ENCODE data around the gene CLK1. TPM values are rescaled to one million over a fixed set of nuclear protein-coding genes. Genes with fewer than 3 reads are reported as not detected.

The CLK1 gene
- total RNA-seq, 1 donor from 2014 or later: 106 TPM

DNA sequence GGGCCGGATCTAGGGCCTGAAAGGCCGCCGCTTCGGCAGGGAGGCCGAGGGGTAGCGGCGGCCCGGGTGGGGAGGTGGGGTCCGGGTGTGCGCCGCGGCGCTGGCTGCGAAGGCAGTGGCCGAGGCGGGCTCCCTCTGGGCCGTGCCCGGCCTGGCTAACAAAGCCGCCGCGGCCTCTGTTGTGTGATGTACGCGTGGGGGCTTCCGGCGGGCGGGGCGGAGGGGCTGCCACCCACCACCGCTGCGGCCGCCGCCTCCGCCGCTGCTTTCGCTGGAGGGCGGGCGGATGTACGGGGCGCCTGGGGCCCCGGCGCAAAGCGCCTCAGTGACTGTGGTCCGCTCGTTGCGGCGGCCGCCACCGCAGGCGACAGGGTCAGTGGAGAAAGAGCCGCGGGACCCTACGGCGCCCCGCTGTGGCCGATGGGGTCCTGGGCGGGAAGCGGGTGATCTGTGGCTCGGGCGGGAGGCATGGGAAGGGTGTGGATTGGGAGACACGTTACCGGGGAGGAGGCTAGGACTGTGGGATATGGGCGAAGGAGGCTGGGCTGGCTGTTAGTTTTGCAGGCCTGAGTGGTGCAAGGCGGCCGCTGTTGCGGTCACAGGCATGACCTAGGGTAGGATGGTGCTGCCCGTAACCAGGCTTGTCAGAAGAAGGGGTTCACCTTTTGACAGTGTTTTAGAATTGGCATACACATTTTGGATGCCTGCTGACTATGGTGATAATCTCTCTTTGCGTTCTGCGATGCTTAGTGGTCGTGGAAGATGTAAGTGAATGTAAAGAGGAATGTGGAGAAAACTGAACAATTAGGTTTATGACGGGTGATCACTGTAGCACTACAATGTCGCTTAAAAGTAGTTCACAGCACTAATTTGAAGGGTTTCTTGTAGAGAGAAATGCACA lies 52.1 kb downstream of the CLK1 start:
- DNase-seq (ENCODE audit: extremely low spot score, unreplicated experiment): peak; percentile 84
- H3K4me3 Mint-ChIP-seq: peak overlapping the region; percentile 98
- H3K27me3 Mint-ChIP-seq: no peaks in the 10 kb centered on the region
- H3K36me3 Mint-ChIP-seq: peaks cover 29% of the 10 kb centered on the region
- H3K4me1 Mint-ChIP-seq (ENCODE audit: unreplicated experiment): peaks cover 24% of the 10 kb centered on the region
- H3K27ac Mint-ChIP-seq: peak overlapping the region; percentile 99
- no peaks in the 10 kb centered on the region for H3K9me3 Mint-ChIP-seq
- TF ChIP-seq, protein P1, sequence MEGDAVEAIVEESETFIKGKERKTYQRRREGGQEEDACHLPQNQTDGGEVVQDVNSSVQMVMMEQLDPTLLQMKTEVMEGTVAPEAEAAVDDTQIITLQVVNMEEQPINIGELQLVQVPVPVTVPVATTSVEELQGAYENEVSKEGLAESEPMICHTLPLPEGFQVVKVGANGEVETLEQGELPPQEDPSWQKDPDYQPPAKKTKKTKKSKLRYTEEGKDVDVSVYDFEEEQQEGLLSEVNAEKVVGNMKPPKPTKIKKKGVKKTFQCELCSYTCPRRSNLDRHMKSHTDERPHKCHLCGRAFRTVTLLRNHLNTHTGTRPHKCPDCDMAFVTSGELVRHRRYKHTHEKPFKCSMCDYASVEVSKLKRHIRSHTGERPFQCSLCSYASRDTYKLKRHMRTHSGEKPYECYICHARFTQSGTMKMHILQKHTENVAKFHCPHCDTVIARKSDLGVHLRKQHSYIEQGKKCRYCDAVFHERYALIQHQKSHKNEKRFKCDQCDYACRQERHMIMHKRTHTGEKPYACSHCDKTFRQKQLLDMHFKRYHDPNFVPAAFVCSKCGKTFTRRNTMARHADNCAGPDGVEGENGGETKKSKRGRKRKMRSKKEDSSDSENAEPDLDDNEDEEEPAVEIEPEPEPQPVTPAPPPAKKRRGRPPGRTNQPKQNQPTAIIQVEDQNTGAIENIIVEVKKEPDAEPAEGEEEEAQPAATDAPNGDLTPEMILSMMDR (conservative IDR thresholded peaks at IDR 0.05): peak; percentile 58

- TF ChIP-seq, protein P1 (conservative IDR thresholded peaks at IDR 0.05): no peak
- DNase-seq (ENCODE audit: extremely low spot score, unreplicated experiment): peak; percentile 97
- H3K27ac Mint-ChIP-seq: peak within 1 kb of the TSS; percentile 99
- H3K4me3 Mint-ChIP-seq: peak within 1 kb of the TSS; percentile 98
- H3K27me3 Mint-ChIP-seq: no peaks in the 10 kb centered on the region
- H3K9me3 Mint-ChIP-seq: no peaks in the 10 kb centered on the region
- H3K4me1 Mint-ChIP-seq (ENCODE audit: unreplicated experiment): peaks cover 24% of the 10 kb centered on the region
- H3K36me3 Mint-ChIP-seq: peaks cover 25% of the 10 kb centered on the region
These were observed 52.9 kb downstream of the CLK1 start, which contains the start of gene BZW1 for GRCh38 chr2:200811333-200812121. Gene BZW1 (plus strand): TSS chr2:200811910. CDS start chr2:200813218, 1,308 bp downstream.

DNA sequence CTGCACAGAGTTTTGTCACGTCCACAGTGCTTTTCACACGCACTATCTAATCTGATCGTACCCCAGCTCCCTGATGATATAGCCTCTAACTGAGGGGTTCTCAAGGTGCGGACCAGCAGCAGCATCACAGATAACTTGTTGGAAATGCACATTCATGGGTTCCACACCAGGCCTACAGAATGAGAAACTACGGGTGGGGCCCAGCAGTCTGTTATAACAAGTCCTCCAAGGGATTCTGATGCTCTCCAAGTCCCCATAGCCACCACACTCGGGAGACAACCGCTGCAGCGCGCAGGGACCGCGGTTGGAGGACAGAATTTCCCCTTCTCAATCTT lies 53.5 kb downstream of the CLK1 start:
- H3K4me3 Mint-ChIP-seq: peak overlapping the region; percentile 98
- DNase-seq (ENCODE audit: extremely low spot score, unreplicated experiment): no peak
- no peaks in the 10 kb centered on the region for H3K27me3 Mint-ChIP-seq
- H3K36me3 Mint-ChIP-seq: peaks cover 22% of the 10 kb centered on the region
- H3K9me3 Mint-ChIP-seq: no peaks in the 10 kb centered on the region
- H3K27ac Mint-ChIP-seq: peak overlapping the region; percentile 99
- TF ChIP-seq, protein P1 (conservative IDR thresholded peaks at IDR 0.05): no peak
- H3K4me1 Mint-ChIP-seq (ENCODE audit: unreplicated experiment): peaks cover 24% of the 10 kb centered on the region

DNA sequence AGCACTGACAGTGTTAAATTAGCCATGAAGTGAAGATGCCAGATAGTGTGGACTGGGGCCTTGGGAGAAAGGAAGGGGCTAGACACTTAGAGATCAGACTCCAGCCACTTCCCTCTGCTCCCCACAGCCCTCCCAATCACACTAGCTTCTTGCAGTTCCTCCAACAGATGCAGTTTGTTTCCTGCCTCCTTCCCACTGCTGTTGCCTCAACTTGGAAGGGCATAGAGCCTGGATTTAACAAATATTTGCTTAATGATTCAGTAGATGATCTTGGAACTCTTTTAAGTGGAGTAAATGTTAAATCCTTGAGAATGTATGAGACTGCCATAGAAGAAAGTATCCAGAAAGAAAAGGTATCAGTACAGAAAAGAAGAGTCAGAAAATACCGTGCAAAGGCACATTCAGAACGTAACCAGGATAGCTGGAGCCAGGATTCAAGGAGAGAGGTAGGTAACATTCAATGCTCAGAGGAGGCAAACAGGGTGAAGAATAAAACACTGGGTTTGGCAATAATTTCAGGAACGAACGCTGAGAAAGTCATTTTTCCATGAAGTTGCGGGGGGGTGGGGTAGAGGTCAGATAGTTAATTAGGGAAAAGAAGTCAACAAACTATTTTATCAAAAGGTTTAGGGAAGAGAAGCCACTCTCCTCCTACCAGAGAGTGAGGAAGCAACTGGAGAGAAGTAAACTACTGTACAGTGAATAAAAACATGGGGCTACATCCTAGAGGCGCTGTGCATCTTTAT lies 54.0 kb downstream of the CLK1 start:
- H3K27me3 Mint-ChIP-seq: no peaks in the 10 kb centered on the region
- peak overlapping the region; percentile 98 for H3K4me3 Mint-ChIP-seq
- DNase-seq (ENCODE audit: extremely low spot score, unreplicated experiment): no peak
- peaks cover 17% of the 10 kb centered on the region for H3K36me3 Mint-ChIP-seq
- no peaks in the 10 kb centered on the region for H3K9me3 Mint-ChIP-seq
- peaks cover 24% of the 10 kb centered on the region for H3K4me1 Mint-ChIP-seq (ENCODE audit: unreplicated experiment)
- TF ChIP-seq, protein P1 (conservative IDR thresholded peaks at IDR 0.05): no peak
- peak overlapping the region; percentile 99 for H3K27ac Mint-ChIP-seq

DNA sequence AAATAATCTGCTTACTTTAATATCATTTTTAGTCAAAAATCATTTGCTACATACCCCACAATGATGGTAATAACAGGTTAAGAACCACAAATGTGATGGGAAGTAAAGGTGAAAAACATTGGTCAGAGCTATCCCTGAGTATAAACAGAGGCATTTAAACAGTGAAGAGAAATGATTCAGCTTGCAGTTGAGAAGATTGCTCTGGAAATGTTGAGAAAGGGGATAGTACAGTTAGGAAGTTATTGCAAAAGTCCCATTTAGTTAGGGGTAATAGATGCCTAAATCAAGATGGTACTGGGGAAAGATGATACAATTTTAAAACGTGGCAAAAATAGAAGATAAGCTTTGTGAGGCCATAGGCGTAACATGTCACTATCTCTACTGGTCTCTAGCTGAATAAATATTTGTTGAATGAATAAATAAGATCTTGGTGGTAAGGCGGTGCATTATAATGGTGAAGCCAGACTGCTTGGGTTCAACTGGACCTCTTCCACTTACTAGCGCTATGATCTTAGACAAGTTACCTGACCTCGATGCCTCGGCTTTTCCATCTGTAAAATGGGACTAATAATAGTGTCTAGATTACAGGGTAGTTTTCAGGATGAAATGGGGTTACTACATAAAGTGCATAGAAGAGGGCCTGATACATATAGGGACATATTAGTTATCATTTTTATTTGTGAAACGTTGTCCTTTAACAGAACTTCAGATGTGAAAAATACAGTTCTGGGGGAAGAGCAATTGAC lies 54.8 kb downstream of the CLK1 start:
- peak overlapping the region; percentile 99 for H3K27ac Mint-ChIP-seq
- H3K27me3 Mint-ChIP-seq: peaks cover 4% of the 10 kb centered on the region
- peak overlapping the region; percentile 98 for H3K4me3 Mint-ChIP-seq
- H3K4me1 Mint-ChIP-seq (ENCODE audit: unreplicated experiment): peaks cover 24% of the 10 kb centered on the region
- TF ChIP-seq, protein P1 (conservative IDR thresholded peaks at IDR 0.05): no peak
- DNase-seq (ENCODE audit: extremely low spot score, unreplicated experiment): no peak
- no peaks in the 10 kb centered on the region for H3K9me3 Mint-ChIP-seq
- peaks cover 11% of the 10 kb centered on the region for H3K36me3 Mint-ChIP-seq
